AG10803 (cell line): ENCODE measurements around the gene SMIM21.

ENCODE experiments used
- DNase-seq: peaks from one replicate; pipeline ENCODE4 v3.0.0; 2010; ENCODE audit warnings: low read depth
- H3K4me3 ChIP-seq: 2 replicates; pipeline ENCODE4 v1.5.1; 2011; ENCODE audit warnings: mild to moderate bottlenecking, low read length, control low read depth
- CTCF ChIP-seq: conservative IDR thresholded peaks from 2 replicates; pipeline ENCODE4 v1.5.1; 2011; ENCODE audit warnings: mild to moderate bottlenecking, low read length, control low read depth, inconsistent platforms

Gene SMIM21

GRCh38 chr18:75365837-75366236 is 61.7 kb downstream of the SMIM21 start:
- H3K4me3 ChIP-seq = no peak overlapping the region
- no peak for DNase-seq
- no peak for TF ChIP-seq CTCF

GRCh38 chr18:75365254-75365629 is 62.3 kb downstream of the SMIM21 start:
- no peak for TF ChIP-seq CTCF
- DNase-seq = no peak
- H3K4me3 ChIP-seq = no peak overlapping the region

GRCh38 chr18:75364512-75365253 is 62.8 kb downstream of the SMIM21 start:
- no peak for DNase-seq
- no peak for TF ChIP-seq CTCF
- H3K4me3 ChIP-seq = no peak overlapping the region

- no peak for DNase-seq
- TF ChIP-seq CTCF = no peak
Measured at GRCh38 chr18:75363446-75364225, 63.9 kb downstream of the SMIM21 start.

GRCh38 chr18:75362435-75362834 is 65.1 kb downstream of the SMIM21 start:
- DNase-seq = no peak

More at GRCh38 chr18:75363446-75364225, 63.9 kb downstream of the SMIM21 start:
- H3K4me3 ChIP-seq = no peak overlapping the region

GRCh38 chr18:75360941-75361340 is 66.6 kb downstream of the SMIM21 start:
- no peak overlapping the region for H3K4me3 ChIP-seq

More at GRCh38 chr18:75362435-75362834, 65.1 kb downstream of the SMIM21 start:
- no peak overlapping the region for H3K4me3 ChIP-seq
- TF ChIP-seq CTCF = no peak

More at GRCh38 chr18:75360941-75361340, 66.6 kb downstream of the SMIM21 start:
- no peak for DNase-seq
- no peak for TF ChIP-seq CTCF
